Vagina (tissue), 2 donors: ENCODE measurements around the gene LEFTY1. TPM values are rescaled to one million over a fixed set of nuclear protein-coding genes. Genes with fewer than 3 reads are reported as not detected.

ENCODE experiments used
- DNase-seq, 2 donors: peaks; one replicate each; pipeline ENCODE4 v3.0.0-alpha.2; 2017; ENCODE audit errors: extremely low spot score in 2 of 2
- H3K27ac ChIP-seq: fragments of 200-600 bp; sonication (generic); one replicate; pipeline ENCODE4 v1.5.1; 2019
- H3K27me3 ChIP-seq: fragments of 200-600 bp; sonication (generic); one replicate; pipeline ENCODE4 v1.5.1; 2019
- H3K36me3 ChIP-seq, 2 donors: fragments of 200-600 bp; sonication (generic); one replicate each; pipeline ENCODE4 v1.5.1; 2017 to 2019
- H3K4me1 ChIP-seq: fragments of 200-600 bp; sonication (generic); one replicate; pipeline ENCODE4 v1.5.1; 2019
- H3K4me3 ChIP-seq, 2 donors: fragments of 200-600 bp; sonication (generic); 1 replicate in 1 of 2; 2 replicates in 1 of 2; pipeline ENCODE4 v1.5.1; 2016 to 2019
- H3K9me3 ChIP-seq: fragments of 200-600 bp; sonication (generic); one replicate; pipeline ENCODE4 v1.5.1; 2019
- POLR2A ChIP-seq, 2 donors: fragments of 450-650 bp; IDR thresholded peaks; one replicate each; pipeline ENCODE4 v1.6.1; 2017; ENCODE audit warnings: antibody characterized with exemption in 2 of 2, mild to moderate bottlenecking in 2 of 2, moderate library complexity in 2 of 2
- POLR2AphosphoS5 ChIP-seq, 2 donors: sonication (generic); formaldehyde crosslinking; IDR thresholded peaks; one replicate each; pipeline ENCODE4 v1.9.0; 2017; ENCODE audit warnings: antibody characterized with exemption in 2 of 2, mild to moderate bottlenecking in 2 of 2, low read depth in 1 of 2; ENCODE audit not compliant: insufficient read depth in 1 of 2
- intact Hi-C: fragments of 100-400 bp; cut with DNase I; formaldehyde crosslinking; loops from one replicate; pipeline ENCODE4 v1.15.1; 2023
- total RNA-seq: library from RNA; depleted of rRNA; stranded (reverse); fragments of >200 nt; gene quantifications from one replicate; pipeline ENCODE4 v1.2.3, GENCODE V29; 2016
- TF ChIP-seq, protein P1 (sequence below), 3 experiments: fragments of 450-650 bp in 2 of 3; fragments of 200-600 bp in 1 of 3; sonication (generic) in 1 of 3; IDR thresholded peaks; one replicate each; pipeline ENCODE4 v1.5.1; 2017 to 2019; ENCODE audit warnings: antibody characterized with exemption in 3 of 3, mild to moderate bottlenecking in 2 of 3, moderate library complexity in 2 of 3

Gene LEFTY1
- total RNA-seq, 1 donor from 2014 or later, result not detected

DNA sequence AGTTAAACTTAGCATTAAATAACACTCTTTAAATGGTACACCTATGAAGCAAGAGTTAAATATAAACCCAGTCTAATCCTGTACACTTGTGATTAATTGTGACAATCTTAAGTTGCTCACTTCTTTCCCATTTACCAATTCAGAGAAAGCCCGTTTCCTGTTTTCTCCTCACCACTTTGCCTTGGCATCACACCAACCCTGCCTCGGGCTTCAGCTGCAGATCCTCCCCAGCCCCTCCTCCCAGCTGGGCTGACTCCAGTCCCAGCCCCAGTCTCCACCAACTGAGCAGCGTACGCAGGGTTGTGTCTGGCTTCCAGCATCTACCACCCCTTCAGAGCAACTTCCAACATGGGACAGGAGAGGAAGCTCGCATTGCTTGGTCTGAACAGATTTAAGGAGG, 31.0 kb upstream of the LEFTY1 start:
- Histone ChIP-seq H3K27me3 (no peaks in the 10 kb centered on the region), H3K27ac (peak overlapping the region; percentile 57), H3K9me3 (no peaks in the 10 kb centered on the region), H3K36me3 (peaks cover 0 to 6% of the 10 kb centered on the region in 2 donors), H3K4me1 (peaks cover 49% of the 10 kb centered on the region), H3K4me3 (no peak overlapping the region)
- TF ChIP-seq POLR2AphosphoS5 (IDR thresholded peaks at IDR 0.05; ENCODE audit: insufficient read depth in 1 of 2, low read depth in 1 of 2) (peak in 1 of 2 donors; percentile 35), POLR2A (IDR thresholded peaks at IDR 0.05) (no peak)
- TF ChIP-seq, protein P1, sequence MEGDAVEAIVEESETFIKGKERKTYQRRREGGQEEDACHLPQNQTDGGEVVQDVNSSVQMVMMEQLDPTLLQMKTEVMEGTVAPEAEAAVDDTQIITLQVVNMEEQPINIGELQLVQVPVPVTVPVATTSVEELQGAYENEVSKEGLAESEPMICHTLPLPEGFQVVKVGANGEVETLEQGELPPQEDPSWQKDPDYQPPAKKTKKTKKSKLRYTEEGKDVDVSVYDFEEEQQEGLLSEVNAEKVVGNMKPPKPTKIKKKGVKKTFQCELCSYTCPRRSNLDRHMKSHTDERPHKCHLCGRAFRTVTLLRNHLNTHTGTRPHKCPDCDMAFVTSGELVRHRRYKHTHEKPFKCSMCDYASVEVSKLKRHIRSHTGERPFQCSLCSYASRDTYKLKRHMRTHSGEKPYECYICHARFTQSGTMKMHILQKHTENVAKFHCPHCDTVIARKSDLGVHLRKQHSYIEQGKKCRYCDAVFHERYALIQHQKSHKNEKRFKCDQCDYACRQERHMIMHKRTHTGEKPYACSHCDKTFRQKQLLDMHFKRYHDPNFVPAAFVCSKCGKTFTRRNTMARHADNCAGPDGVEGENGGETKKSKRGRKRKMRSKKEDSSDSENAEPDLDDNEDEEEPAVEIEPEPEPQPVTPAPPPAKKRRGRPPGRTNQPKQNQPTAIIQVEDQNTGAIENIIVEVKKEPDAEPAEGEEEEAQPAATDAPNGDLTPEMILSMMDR (IDR thresholded peaks at IDR 0.05), result no peak
- intact Hi-C loops, result loop anchor here (10.0 kb wide), 1 partner anchor 55 kb away; no protein-coding TSS in a partner anchor
- DNase-seq, result no peak

DNA sequence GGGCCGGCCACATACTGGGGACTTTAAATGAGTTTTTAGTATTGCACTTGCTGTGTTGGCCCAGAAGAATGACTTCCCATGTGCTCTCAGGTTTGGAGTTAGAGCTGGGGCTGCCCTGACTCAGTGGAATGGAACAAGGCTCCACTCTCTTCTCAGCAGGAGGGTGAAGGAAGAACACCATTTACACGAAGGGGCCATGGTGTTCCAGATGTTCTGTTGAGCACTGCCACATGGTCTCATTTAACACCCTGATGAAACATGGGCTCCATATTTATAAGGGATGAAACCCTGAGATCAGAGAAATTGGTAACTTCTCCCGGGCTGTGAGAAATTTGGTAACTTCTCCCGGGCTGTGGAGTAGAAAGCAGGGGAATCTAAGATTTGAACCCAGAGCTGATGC, 29.3 kb upstream of the LEFTY1 start:
- Histone ChIP-seq H3K4me3 (no peak overlapping the region), H3K9me3 (no peaks in the 10 kb centered on the region), H3K4me1 (peaks cover 41% of the 10 kb centered on the region), H3K27ac (no peak overlapping the region), H3K36me3 (peaks cover 0 to 6% of the 10 kb centered on the region in 2 donors), H3K27me3 (no peaks in the 10 kb centered on the region)
- DNase-seq, result no peak
- TF ChIP-seq POLR2A (IDR thresholded peaks at IDR 0.05) (no peak), POLR2AphosphoS5 (IDR thresholded peaks at IDR 0.05; ENCODE audit: insufficient read depth in 1 of 2, low read depth in 1 of 2) (no peak)
- TF ChIP-seq, protein P1 (IDR thresholded peaks at IDR 0.05), result no peak
- intact Hi-C loops, result loop anchor here (10.0 kb wide), 1 partner anchor 57 kb away; no protein-coding TSS in a partner anchor

DNA sequence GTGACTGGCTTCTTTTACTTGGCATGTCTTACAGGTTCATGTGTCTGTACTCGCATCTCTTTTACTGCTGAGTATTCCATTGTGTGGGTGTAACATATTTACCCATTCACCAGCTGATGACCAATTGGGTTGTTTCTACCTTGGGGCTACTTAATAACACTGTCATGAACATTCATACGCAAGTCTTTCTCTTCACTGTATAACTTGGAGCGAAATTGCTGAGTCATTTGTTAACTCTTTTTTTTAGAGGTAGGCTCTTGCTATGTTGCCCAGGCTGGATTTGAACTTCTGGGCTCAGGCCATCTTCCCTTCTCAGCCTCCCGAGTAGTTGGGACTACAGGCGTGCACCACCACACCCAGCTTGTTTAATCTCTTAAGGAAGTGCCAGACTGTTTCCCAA, 28.6 kb upstream of the LEFTY1 start:
- no peak for DNase-seq
- intact Hi-C loops, result loop anchor here (10.0 kb wide), 1 partner anchor 57 kb away; no protein-coding TSS in a partner anchor
- Histone ChIP-seq H3K9me3 (no peaks in the 10 kb centered on the region), H3K4me3 (no peak overlapping the region), H3K27me3 (no peaks in the 10 kb centered on the region), H3K27ac (no peak overlapping the region), H3K36me3 (peaks cover 0 to 10% of the 10 kb centered on the region in 2 donors), H3K4me1 (peaks cover 33% of the 10 kb centered on the region)
- TF ChIP-seq POLR2A (IDR thresholded peaks at IDR 0.05), result no peak
- TF ChIP-seq, protein P1 (IDR thresholded peaks at IDR 0.05), result no peak
- peak in 1 of 2 donors; percentile 22 for TF ChIP-seq POLR2AphosphoS5 (IDR thresholded peaks at IDR 0.05; ENCODE audit: insufficient read depth in 1 of 2, low read depth in 1 of 2)

DNA sequence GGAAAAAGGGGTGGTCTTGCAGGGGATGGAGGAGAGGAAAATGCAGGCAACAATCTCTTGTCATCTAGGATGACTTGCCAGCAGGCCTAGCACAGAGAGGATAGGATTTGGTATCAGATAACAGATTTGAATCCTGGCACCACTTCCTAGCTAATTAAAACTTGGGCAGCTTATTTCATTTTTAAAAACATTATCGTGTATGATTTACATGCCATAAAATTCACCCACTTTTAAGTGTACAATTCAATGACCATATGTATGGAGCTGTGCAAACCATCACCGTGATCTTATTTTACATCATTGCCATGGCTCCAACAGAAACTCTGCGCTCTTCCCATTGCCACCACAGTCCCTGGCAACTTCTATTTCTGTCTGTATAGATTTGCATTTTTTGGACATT, 28.2 kb upstream of the LEFTY1 start:
- H3K4me3 ChIP-seq, result no peak overlapping the region
- intact Hi-C loops, result loop anchor here (10.0 kb wide), 1 partner anchor 58 kb away; no protein-coding TSS in a partner anchor

DNA sequence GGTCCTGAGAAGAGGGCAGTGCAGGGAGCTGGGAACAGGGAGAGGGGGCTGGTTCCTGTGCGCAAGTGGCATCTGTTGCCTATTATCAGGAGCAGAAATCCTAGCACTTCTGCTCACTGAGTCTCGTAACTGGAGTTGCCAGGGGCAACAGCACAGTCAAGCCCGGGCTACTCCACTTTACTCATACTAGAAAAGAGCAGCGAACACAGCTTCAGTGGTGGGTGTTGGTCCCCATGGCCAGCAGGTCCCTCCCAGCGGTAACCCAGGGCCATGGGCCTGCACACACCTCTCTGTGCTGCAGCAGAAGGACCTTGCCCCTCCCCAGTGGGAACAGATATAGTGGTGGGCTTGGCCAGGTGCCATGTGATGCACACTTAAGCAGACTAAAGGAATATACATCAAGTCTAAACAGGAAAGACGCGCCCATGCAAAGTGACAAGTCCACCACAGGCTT, 26.6 kb upstream of the LEFTY1 start:
- no peak for DNase-seq
- intact Hi-C loops, result loop anchor here (10.0 kb wide), 1 partner anchor 59 kb away; no protein-coding TSS in a partner anchor
- TF ChIP-seq POLR2A (IDR thresholded peaks at IDR 0.05) (no peak), POLR2AphosphoS5 (IDR thresholded peaks at IDR 0.05; ENCODE audit: insufficient read depth in 1 of 2, low read depth in 1 of 2) (no peak)
- TF ChIP-seq, protein P1 (IDR thresholded peaks at IDR 0.05), result no peak

More for the DNA sequence above, 28.2 kb upstream of the LEFTY1 start:
- no peak overlapping the region for H3K27ac ChIP-seq
- peaks cover 0 to 10% of the 10 kb centered on the region in 2 donors for H3K36me3 ChIP-seq
- DNase-seq, result no peak
- H3K9me3 ChIP-seq, result no peaks in the 10 kb centered on the region
- peaks cover 29% of the 10 kb centered on the region for H3K4me1 ChIP-seq
- TF ChIP-seq, protein P1 (IDR thresholded peaks at IDR 0.05), result no peak
- TF ChIP-seq POLR2AphosphoS5 (IDR thresholded peaks at IDR 0.05; ENCODE audit: insufficient read depth in 1 of 2, low read depth in 1 of 2) (no peak), POLR2A (IDR thresholded peaks at IDR 0.05) (no peak)
- H3K27me3 ChIP-seq, result no peaks in the 10 kb centered on the region

More for the DNA sequence above, 26.6 kb upstream of the LEFTY1 start:
- H3K27me3 ChIP-seq, result no peaks in the 10 kb centered on the region
- no peaks in the 10 kb centered on the region for H3K9me3 ChIP-seq
- peaks cover 0 to 5% of the 10 kb centered on the region in 2 donors for H3K36me3 ChIP-seq
- no peak overlapping the region for H3K4me3 ChIP-seq
- H3K4me1 ChIP-seq, result peaks cover 14% of the 10 kb centered on the region
- H3K27ac ChIP-seq, result no peak overlapping the region
